Gastrocnemius medialis (tissue), 4 donors: ENCODE measurements around the gene PVR. TPM values are rescaled to one million over a fixed set of nuclear protein-coding genes. Genes with fewer than 3 reads are reported as not detected.
A peak's percentile ranks its signal among the peaks of the same experiment; 100 is the strongest.
"Not testable (repeated sequence)": the region's sequence is repeated elsewhere in the genome, so short reads cannot be mapped to it uniquely, and the experiment has no call there.

ENCODE experiments used
- ATAC-seq, 2 donors: fragments of 150-250 bp; one replicate each; pipeline ENCODE4 v1.9.1; 2016
- DNase-seq, 2 donors: peaks; one replicate each; pipeline ENCODE4 v3.0.0-alpha.2; 2019
- H3K27ac ChIP-seq, 4 donors: fragments of 200-600 bp; sonication (generic); 1 replicate in 1 of 4; 2 replicates in 3 of 4; pipeline ENCODE4 v1.5.1; 2016 to 2018; ENCODE audit warnings: mild to moderate bottlenecking in 2 of 4, moderate library complexity in 1 of 4
- H3K27me3 ChIP-seq, 3 donors: fragments of 200-600 bp; sonication (generic) in 2 of 3; 1 replicate in 1 of 3; 2 replicates in 2 of 3; pipeline versions ENCODE4 v1.5.1 to v1.6.0; 2016 to 2019; ENCODE audit warnings: mild to moderate bottlenecking in 1 of 3, moderate library complexity in 1 of 3
- H3K36me3 ChIP-seq, 2 donors: fragments of 200-600 bp; sonication (generic) in 1 of 2; one replicate each; pipeline ENCODE4 v1.5.1; 2017 to 2018
- H3K4me1 ChIP-seq, 2 donors: fragments of 200-600 bp; sonication (generic) in 1 of 2; one replicate each; pipeline ENCODE4 v1.5.1; 2016 to 2017; ENCODE audit warnings: mild to moderate bottlenecking in 2 of 2
- H3K4me3 ChIP-seq, 4 donors: fragments of 200-600 bp; sonication (generic) in 3 of 4; 1 replicate in 1 of 4; 2 replicates in 3 of 4; pipeline ENCODE4 v1.5.1; 2016 to 2019; ENCODE audit warnings: mild to moderate bottlenecking in 2 of 4
- H3K9me3 ChIP-seq, 3 donors: fragments of 200-600 bp; sonication (generic) in 2 of 3; 1 replicate in 1 of 3; 2 replicates in 2 of 3; pipeline ENCODE4 v1.5.1; 2016 to 2019
- POLR2A ChIP-seq, 2 donors: fragments of 450-650 bp; IDR thresholded peaks; one replicate each; pipeline ENCODE4 v1.6.1; 2017; ENCODE audit warnings: antibody characterized with exemption in 2 of 2, mild to moderate bottlenecking in 2 of 2, moderate library complexity in 2 of 2
- in situ Hi-C, 4 donors: fragments of 200-750 bp; cut with MboI; loops; one replicate each; pipeline versions ENCODE4 v1.15.0 to v1.8.0; 2017; ENCODE audit warnings: low sequenced_read_pairs in 4 of 4
- intact Hi-C: fragments of 100-400 bp; cut with DNase I; formaldehyde crosslinking; loops from one replicate; pipeline ENCODE4 v1.15.1; 2023; ENCODE audit warnings: low total_unique reads
- total RNA-seq, 4 donors: library from RNA; depleted of rRNA; stranded (reverse); fragments of >200 nt; gene quantifications; one replicate each; pipeline versions ENCODE4 v1.1.0 to v1.2.3, GENCODE V29; 2016
- TF ChIP-seq, protein P1 (sequence below), 5 experiments: fragments of 450-650 bp in 3 of 5; fragments of 200-600 bp in 2 of 5; sonication (generic) in 2 of 5; IDR thresholded peaks in 4 of 5; conservative IDR thresholded peaks in 1 of 5; 1 replicate in 4 of 5; 2 replicates in 1 of 5; pipeline ENCODE4 v1.5.1; 2016 to 2019; ENCODE audit warnings: antibody characterized with exemption in 5 of 5, mild to moderate bottlenecking in 3 of 5, moderate library complexity in 3 of 5

Gene PVR
- total RNA-seq, 4 donors from 2014 or later: 27.3 to 60.2 (median 33.9) TPM

DNA sequence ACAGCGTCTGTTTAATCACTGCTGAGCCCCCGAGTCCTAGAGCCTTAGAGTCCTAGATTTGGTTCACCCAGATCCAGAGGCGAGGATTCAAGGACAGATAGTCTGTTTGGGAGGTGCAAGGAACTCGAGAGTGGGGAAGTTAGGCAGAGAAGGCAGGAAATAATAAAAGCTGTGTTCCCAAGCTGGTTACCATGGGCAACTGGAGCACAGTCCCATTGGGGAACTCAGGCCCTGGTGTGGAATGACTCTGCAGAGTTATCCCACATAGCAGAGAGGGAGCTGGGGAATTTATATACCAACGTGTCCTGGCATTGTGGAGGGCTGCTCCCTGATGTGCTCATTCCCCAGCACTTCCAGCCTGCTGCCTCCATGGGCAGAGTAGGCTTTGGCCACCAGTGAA, 20.6 kb upstream of the PVR start:
- Histone ChIP-seq H3K9me3 (no peaks in the 10 kb centered on the region), H3K27ac (no peak overlapping the region), H3K36me3 (no peaks in the 10 kb centered on the region), H3K4me1 (no peaks in the 10 kb centered on the region), H3K27me3 (no peaks in the 10 kb centered on the region), H3K4me3 (no peak overlapping the region)
- TF ChIP-seq POLR2A (IDR thresholded peaks at IDR 0.05): no peak
- TF ChIP-seq, protein P1, sequence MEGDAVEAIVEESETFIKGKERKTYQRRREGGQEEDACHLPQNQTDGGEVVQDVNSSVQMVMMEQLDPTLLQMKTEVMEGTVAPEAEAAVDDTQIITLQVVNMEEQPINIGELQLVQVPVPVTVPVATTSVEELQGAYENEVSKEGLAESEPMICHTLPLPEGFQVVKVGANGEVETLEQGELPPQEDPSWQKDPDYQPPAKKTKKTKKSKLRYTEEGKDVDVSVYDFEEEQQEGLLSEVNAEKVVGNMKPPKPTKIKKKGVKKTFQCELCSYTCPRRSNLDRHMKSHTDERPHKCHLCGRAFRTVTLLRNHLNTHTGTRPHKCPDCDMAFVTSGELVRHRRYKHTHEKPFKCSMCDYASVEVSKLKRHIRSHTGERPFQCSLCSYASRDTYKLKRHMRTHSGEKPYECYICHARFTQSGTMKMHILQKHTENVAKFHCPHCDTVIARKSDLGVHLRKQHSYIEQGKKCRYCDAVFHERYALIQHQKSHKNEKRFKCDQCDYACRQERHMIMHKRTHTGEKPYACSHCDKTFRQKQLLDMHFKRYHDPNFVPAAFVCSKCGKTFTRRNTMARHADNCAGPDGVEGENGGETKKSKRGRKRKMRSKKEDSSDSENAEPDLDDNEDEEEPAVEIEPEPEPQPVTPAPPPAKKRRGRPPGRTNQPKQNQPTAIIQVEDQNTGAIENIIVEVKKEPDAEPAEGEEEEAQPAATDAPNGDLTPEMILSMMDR (IDR thresholded peaks at IDR 0.05 in 4 of 5, conservative IDR thresholded peaks at IDR 0.05 in 1 of 5): no peak
- in situ Hi-C loops: no loop called here
- DNase-seq (peak in 1 of 2 donors; percentile 23), ATAC-seq (no peak)
- intact Hi-C loops: no loop called here

DNA sequence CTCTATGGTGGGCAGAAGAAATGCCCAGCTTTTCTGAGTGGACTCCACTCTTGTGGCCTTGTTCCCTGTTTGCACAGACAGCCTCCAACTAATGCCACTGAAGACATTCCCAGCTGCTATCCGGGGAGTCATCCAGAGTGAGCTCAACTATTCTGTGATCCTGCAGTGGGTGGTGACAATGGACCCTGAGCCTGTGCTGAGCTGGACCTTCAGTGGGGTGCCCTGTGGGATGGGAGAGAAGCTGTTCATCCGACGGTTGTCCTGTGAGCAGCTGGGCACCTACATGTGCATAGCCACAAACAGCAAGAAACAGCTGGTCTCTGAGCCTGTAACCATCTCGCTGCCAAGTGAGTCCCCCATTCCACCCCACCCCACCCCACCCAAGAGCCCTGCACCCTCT, 20.1 kb upstream of the PVR start:
- in situ Hi-C loops: no loop called here
- ATAC-seq: no peak

GRCh38 chr19:44624840-44625354, 18.8 kb upstream of the PVR start:
- DNase-seq (no peak), ATAC-seq (no peak)
- Histone ChIP-seq H3K27ac (no peak overlapping the region), H3K36me3 (no peaks in the 10 kb centered on the region), H3K27me3 (no peaks in the 10 kb centered on the region), H3K4me3 (no peak overlapping the region), H3K9me3 (no peaks in the 10 kb centered on the region), H3K4me1 (no peaks in the 10 kb centered on the region)
- in situ Hi-C loops: no loop called here
- TF ChIP-seq POLR2A (IDR thresholded peaks at IDR 0.05): no peak
- TF ChIP-seq, protein P1 (IDR thresholded peaks at IDR 0.05 in 4 of 5, conservative IDR thresholded peaks at IDR 0.05 in 1 of 5): no peak
- intact Hi-C loops: no loop called here

More for the DNA sequence above, 20.1 kb upstream of the PVR start:
- intact Hi-C loops: no loop called here
- no peak for DNase-seq
- no peak overlapping the region for H3K4me3 ChIP-seq
- no peaks in the 10 kb centered on the region for H3K9me3 ChIP-seq
- no peak overlapping the region for H3K27ac ChIP-seq
- H3K36me3 ChIP-seq: no peaks in the 10 kb centered on the region
- H3K4me1 ChIP-seq: no peaks in the 10 kb centered on the region
- TF ChIP-seq, protein P1 (IDR thresholded peaks at IDR 0.05 in 4 of 5, conservative IDR thresholded peaks at IDR 0.05 in 1 of 5): no peak
- TF ChIP-seq POLR2A (IDR thresholded peaks at IDR 0.05): no peak
- no peaks in the 10 kb centered on the region for H3K27me3 ChIP-seq

GRCh38 chr19:44625637-44626036, 18.1 kb upstream of the PVR start:
- H3K36me3 ChIP-seq, H3K27ac ChIP-seq, H3K4me1 ChIP-seq, H3K27me3 ChIP-seq, intact Hi-C loops, H3K9me3 ChIP-seq, H3K4me3 ChIP-seq, in situ Hi-C loops, DNase-seq, ATAC-seq: not testable (repeated sequence)

DNA sequence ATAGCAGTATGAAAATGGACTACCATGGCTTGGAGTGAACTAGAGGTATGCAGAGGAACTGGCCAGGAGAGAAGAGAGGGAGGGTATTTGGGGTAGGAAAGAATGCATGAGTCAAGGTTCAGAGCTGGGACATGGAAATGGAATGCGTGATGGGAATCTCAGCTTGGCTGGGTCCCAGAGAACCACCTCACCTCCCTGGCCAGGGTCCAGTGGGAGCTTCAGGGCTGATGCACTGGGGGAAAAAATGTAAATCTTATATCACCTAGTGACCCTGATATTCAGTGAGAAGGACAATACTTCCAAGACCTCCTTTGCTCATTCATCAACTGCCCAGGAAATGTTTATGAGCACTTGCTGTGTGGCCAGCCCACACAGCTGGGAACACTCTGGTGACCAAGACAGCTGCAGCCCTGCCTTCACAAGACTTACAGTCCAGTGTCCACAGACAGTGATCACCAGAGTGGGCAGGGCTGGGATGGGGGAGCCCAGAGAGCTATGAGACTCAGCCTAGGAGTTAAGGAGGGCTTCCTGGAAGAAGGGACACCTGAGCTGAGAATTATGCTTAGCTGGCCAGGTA, 17.6 kb upstream of the PVR start:
- H3K4me3 ChIP-seq: no peak overlapping the region
- no peak overlapping the region for H3K27ac ChIP-seq
- H3K27me3 ChIP-seq: no peaks in the 10 kb centered on the region
- in situ Hi-C loops (no loop called here), intact Hi-C loops (no loop called here)
- ATAC-seq (no peak), DNase-seq (no peak)
- no peaks in the 10 kb centered on the region for H3K4me1 ChIP-seq
- no peaks in the 10 kb centered on the region for H3K36me3 ChIP-seq
- TF ChIP-seq, protein P1 (IDR thresholded peaks at IDR 0.05 in 4 of 5, conservative IDR thresholded peaks at IDR 0.05 in 1 of 5): no peak
- TF ChIP-seq POLR2A (IDR thresholded peaks at IDR 0.05): no peak
- no peaks in the 10 kb centered on the region for H3K9me3 ChIP-seq
